Breast epithelium (tissue), 3 donors: ENCODE measurements around the gene AARSD1.

Experiments
- POLR2AphosphoS5 ChIP-seq, 3 donors: sonication (generic); formaldehyde crosslinking; IDR thresholded peaks; one replicate each; pipeline ENCODE4 v1.6.1; 2017; ENCODE audit warnings: antibody characterized with exemption in 3 of 3
- TF ChIP-seq, protein P1 (sequence below), 3 donors: fragments of 450-650 bp; IDR thresholded peaks; one replicate each; pipeline ENCODE4 v1.5.1; 2016 to 2017; ENCODE audit warnings: antibody characterized with exemption in 3 of 3, mild to moderate bottlenecking in 3 of 3, moderate library complexity in 3 of 3

GRCh38 chr17:43010667-43011308 is 46.5 kb upstream of the AARSD1 start:
- TF ChIP-seq, protein P1, sequence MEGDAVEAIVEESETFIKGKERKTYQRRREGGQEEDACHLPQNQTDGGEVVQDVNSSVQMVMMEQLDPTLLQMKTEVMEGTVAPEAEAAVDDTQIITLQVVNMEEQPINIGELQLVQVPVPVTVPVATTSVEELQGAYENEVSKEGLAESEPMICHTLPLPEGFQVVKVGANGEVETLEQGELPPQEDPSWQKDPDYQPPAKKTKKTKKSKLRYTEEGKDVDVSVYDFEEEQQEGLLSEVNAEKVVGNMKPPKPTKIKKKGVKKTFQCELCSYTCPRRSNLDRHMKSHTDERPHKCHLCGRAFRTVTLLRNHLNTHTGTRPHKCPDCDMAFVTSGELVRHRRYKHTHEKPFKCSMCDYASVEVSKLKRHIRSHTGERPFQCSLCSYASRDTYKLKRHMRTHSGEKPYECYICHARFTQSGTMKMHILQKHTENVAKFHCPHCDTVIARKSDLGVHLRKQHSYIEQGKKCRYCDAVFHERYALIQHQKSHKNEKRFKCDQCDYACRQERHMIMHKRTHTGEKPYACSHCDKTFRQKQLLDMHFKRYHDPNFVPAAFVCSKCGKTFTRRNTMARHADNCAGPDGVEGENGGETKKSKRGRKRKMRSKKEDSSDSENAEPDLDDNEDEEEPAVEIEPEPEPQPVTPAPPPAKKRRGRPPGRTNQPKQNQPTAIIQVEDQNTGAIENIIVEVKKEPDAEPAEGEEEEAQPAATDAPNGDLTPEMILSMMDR (IDR thresholded peaks at IDR 0.05): no peak
- no peak for TF ChIP-seq POLR2AphosphoS5 (IDR thresholded peaks at IDR 0.05)
